PC-9 (cell line): ENCODE results near the gene TTYH1. TPM values are rescaled to one million over a fixed set of nuclear protein-coding genes. Genes with fewer than 3 reads are reported as not detected.

Experiments used
- BruUV-seq: library from RNA; stranded (reverse); fragments of 400-500 nt; replicated peaks from 2 replicates; lab custom pipeline; 2021; lab: Mats Ljungman, UMichigan
- CTCF ChIA-PET: fragments of 300-600 bp; sonication (Branson Sonifier 250); formaldehyde crosslinking; loops from one replicate; lab custom pipeline; 2022; ENCODE audit warnings: antibody characterized with exemption; lab: Charles Lee
- POLR2A ChIA-PET: fragments of 300-600 bp; sonication (Branson Sonifier 250); formaldehyde crosslinking; loops from one replicate; lab custom pipeline; 2022; ENCODE audit warnings: antibody characterized with exemption; ENCODE audit not compliant: unreplicated experiment; lab: Charles Lee
- DNase-seq, 2 experiments: peaks; one replicate each; pipeline versions ENCODE4 v3.0.0 to v3.0.0-alpha.2; 2015 to 2022; ENCODE audit warnings: mixed read lengths in 1 of 2
- H2AFZ ChIP-seq: fragments of 200-600 bp; sonication (generic); 2 replicates; pipeline ENCODE4 v1.8.1; 2017; ENCODE audit warnings: antibody characterized with exemption
- H3F3A ChIP-seq: fragments of 200-600 bp; sonication (generic); 2 replicates; pipeline ENCODE4 v1.8.1; 2017; ENCODE audit warnings: antibody characterized with exemption, mild to moderate bottlenecking, low read depth; ENCODE audit not compliant: insufficient read depth
- H3K27ac ChIP-seq: fragments of 200-600 bp; sonication (generic); 2 replicates; pipeline ENCODE4 v1.6.1; 2016; ENCODE audit warnings: mixed run types
- H3K27me3 ChIP-seq: fragments of 200-600 bp; sonication (generic); 2 replicates; pipeline ENCODE4 v1.6.1; 2016; ENCODE audit warnings: low read depth, mixed run types; ENCODE audit not compliant: insufficient read depth
- H3K36me3 ChIP-seq: fragments of 200-600 bp; sonication (generic); 2 replicates; pipeline ENCODE4 v1.6.1; 2016; ENCODE audit warnings: low read depth, mixed run types
- H3K4me1 ChIP-seq: fragments of 200-600 bp; sonication (generic); replicated peaks from 2 replicates; pipeline ENCODE4 v1.6.1; 2016; ENCODE audit warnings: mixed run types; ENCODE audit not compliant: insufficient read depth
- H3K4me2 ChIP-seq: fragments of 200-600 bp; sonication (generic); 2 replicates; pipeline ENCODE4 v1.6.1; 2017; ENCODE audit warnings: mixed run types
- H3K4me3 ChIP-seq: fragments of 200-600 bp; sonication (generic); 2 replicates; pipeline ENCODE4 v1.6.1; 2016; ENCODE audit warnings: mixed run types
- H3K79me2 ChIP-seq: fragments of 200-600 bp; sonication (generic); 2 replicates; pipeline ENCODE4 v1.6.1; 2017; ENCODE audit warnings: low read depth, mixed run types
- H3K9me2 ChIP-seq: fragments of 200-600 bp; sonication (generic); 2 replicates; pipeline ENCODE4 v1.8.1; 2017; ENCODE audit warnings: mild to moderate bottlenecking; ENCODE audit not compliant: insufficient read depth
- H3K9me3 ChIP-seq: fragments of 200-600 bp; sonication (generic); 2 replicates; pipeline ENCODE4 v1.8.1; 2016; ENCODE audit warnings: low read depth; ENCODE audit not compliant: insufficient read depth
- H4K20me1 ChIP-seq: fragments of 200-600 bp; sonication (generic); 2 replicates; pipeline ENCODE4 v1.8.1; 2017; ENCODE audit not compliant: insufficient read depth
- EZH2 ChIP-seq: fragments of 200-600 bp; sonication (generic); IDR thresholded peaks from 2 replicates; pipeline ENCODE4 v1.8.0; 2017; ENCODE audit warnings: antibody characterized with exemption, low read depth
- intact Hi-C: fragments of 100-400 bp; cut with micrococcal nuclease; formaldehyde crosslinking; loops from one replicate; pipeline ENCODE4 v1.10.0; 2022; ENCODE audit not compliant: unreplicated experiment
- total RNA-seq: library from RNA; stranded (reverse); gene quantifications from 2 replicates; pipeline ENCODE4 v1.2.3, GENCODE V29; 2021
- TF ChIP-seq, protein P1 (sequence below): fragments of 200-600 bp; sonication (generic); conservative IDR thresholded peaks from 2 replicates; pipeline ENCODE4 v1.6.1; 2017; ENCODE audit warnings: mixed run types, antibody characterized with exemption, mild to moderate bottlenecking, moderate library complexity

Gene TTYH1
- total RNA-seq, 1 experiment from 2014 or later, result 1.6 TPM

DNA sequence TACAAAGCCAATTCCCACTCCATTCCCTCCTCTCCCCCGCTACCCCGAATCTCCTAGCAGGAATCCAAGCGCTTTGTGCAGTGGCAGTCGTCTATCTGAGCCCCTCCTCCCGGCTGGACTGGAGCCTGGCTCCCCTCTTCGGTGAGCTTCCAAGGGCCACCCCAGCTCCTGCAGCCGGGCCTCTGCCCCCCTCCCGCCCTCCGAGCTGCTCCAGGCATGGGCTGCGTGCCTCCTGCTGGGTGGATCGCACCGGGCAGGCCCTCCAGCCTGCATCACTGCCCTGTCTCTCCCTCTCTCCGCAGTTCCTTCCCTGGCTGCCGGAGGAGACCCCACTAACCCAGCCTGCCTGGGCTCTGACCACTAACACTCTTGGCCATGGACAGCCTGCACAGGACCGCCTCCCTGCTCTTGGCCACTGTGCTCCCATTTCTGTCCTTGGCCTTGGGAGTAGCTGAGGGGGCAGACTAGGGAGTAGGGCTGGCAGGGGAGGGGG is 20.8 kb downstream of the TTYH1 start:
- CTCF ChIA-PET, result no interaction called here
- intact Hi-C loops, result no loop called here
- DNase-seq, result no peak

DNA sequence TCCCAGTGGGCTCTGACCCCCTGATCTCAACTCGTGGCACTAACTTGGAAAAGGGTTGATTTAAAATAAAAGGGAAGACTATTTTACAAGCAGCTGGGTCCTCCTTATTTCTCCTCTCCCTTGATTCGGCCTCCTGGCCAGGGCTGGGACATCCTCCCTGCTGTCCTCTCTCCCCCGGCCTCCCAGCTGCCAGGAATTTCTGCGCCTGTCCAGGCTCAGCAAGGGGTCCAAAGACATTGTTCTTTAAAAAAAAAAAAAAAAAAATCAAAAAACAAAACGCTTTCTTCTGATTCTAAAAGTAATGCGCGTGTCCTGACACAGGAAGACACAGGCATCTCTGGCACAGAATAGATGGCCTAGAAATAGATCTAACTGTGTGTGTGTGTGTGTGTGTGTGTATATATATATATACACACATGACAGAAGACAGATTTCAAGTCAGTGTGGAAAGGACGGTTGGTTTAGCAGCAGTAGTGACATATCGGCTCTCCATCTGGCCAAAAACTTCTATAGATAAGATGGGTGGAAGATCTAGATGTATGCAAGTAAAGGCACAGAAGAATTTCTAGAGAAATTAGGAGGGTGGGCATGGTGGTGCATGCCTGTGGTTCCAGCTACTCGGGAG is 21.5 kb downstream of the TTYH1 start:
- Histone ChIP-seq H3K27me3 (no peaks in the 10 kb centered on the region), H4K20me1 (no peaks in the 10 kb centered on the region), H3F3A (peaks cover 49% of the 10 kb centered on the region), H3K27ac (no peak overlapping the region), H3K4me3 (no peak overlapping the region), H3K36me3 (no peaks in the 10 kb centered on the region), H3K4me1 (peaks cover 28% of the 10 kb centered on the region), H3K9me2 (no peaks in the 10 kb centered on the region), H3K79me2 (peaks cover 3% of the 10 kb centered on the region), H3K4me2 (no peak overlapping the region), H3K9me3 (no peaks in the 10 kb centered on the region), H2AFZ (no peak overlapping the region)
- intact Hi-C loops, result no loop called here
- DNase-seq, result no peak
- TF ChIP-seq, protein P1, sequence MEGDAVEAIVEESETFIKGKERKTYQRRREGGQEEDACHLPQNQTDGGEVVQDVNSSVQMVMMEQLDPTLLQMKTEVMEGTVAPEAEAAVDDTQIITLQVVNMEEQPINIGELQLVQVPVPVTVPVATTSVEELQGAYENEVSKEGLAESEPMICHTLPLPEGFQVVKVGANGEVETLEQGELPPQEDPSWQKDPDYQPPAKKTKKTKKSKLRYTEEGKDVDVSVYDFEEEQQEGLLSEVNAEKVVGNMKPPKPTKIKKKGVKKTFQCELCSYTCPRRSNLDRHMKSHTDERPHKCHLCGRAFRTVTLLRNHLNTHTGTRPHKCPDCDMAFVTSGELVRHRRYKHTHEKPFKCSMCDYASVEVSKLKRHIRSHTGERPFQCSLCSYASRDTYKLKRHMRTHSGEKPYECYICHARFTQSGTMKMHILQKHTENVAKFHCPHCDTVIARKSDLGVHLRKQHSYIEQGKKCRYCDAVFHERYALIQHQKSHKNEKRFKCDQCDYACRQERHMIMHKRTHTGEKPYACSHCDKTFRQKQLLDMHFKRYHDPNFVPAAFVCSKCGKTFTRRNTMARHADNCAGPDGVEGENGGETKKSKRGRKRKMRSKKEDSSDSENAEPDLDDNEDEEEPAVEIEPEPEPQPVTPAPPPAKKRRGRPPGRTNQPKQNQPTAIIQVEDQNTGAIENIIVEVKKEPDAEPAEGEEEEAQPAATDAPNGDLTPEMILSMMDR, result no peak
- TF ChIP-seq EZH2, result no peak
- CTCF ChIA-PET, result no interaction called here
- POLR2A ChIA-PET, result no interaction called here
- no TSS peak for BruUV-seq

More for the DNA sequence above, 20.8 kb downstream of the TTYH1 start:
- Histone ChIP-seq H4K20me1 (no peaks in the 10 kb centered on the region), H3K4me1 (peaks cover 34% of the 10 kb centered on the region), H3K27me3 (no peaks in the 10 kb centered on the region), H3K9me2 (no peaks in the 10 kb centered on the region), H3F3A (peaks cover 51% of the 10 kb centered on the region), H3K4me3 (no peak overlapping the region), H3K79me2 (peaks cover 3% of the 10 kb centered on the region), H3K9me3 (no peaks in the 10 kb centered on the region), H3K4me2 (no peak overlapping the region), H3K36me3 (no peaks in the 10 kb centered on the region), H2AFZ (no peak overlapping the region), H3K27ac (no peak overlapping the region)
- POLR2A ChIA-PET, result no interaction called here
- TF ChIP-seq, protein P1, result no peak
- no peak for TF ChIP-seq EZH2
- no TSS peak for BruUV-seq

DNA sequence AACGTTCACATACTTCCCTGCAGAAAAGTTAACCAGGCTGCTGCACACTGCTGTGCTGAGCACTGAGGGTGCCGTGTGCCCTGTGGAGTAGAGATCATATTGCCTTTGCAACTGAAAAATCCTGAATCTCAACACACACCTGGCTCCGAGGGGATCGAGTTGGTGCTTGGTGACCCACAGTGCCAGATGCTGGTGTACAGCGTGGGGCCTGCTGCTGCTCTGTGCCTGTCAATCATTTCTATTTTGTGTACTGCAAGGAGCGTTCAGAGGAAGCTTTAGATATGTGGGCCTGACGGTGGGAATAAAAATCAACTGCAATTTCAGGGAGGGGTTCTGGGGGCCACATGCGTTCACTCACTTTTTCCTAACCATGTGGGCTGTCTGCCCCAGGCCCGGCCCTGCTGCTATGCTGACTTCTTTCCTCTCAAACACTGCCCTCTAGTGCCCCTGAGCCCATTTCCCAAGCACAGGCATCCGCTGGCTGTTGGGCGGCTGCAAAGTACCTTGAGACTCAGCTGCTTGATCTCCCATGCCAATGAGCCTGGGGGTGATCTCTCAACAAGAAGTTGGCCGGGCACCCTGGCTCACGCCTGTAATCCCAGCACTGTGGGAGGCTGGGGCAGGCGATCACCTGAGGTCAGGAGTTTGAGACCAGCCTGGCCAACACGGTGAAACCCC is 24.0 kb downstream of the TTYH1 start:
- no peak overlapping the region for H3K27ac ChIP-seq
- H3K4me3 ChIP-seq, result no peak overlapping the region
- H4K20me1 ChIP-seq, result no peaks in the 10 kb centered on the region
- peaks cover 4% of the 10 kb centered on the region; the same call in 1 of the 2 replicates for H3K4me1 ChIP-seq
- H3K9me3 ChIP-seq, result no peaks in the 10 kb centered on the region
- no peaks in the 10 kb centered on the region for H3K9me2 ChIP-seq
- peaks cover 3% of the 10 kb centered on the region for H3K79me2 ChIP-seq
- ChIA-PET CTCF (interaction anchor here (0.6 kb wide), 1 partner anchor 11 kb away, joined by 3 read pairs; no protein-coding TSS in a partner anchor), POLR2A (interaction anchor here (0.5 to 1.0 kb wide), 2 partner anchors 10 to 1106 kb away, joined by 4 to 5 read pairs; partner anchors contain the start of gene LENG8)
- peaks cover 4% of the 10 kb centered on the region; the same call in 1 of the 2 replicates for H3K36me3 ChIP-seq
- peak in 1 of 2 experiments; percentile 61 for DNase-seq
- intact Hi-C loops, result no loop called here
- H3K4me2 ChIP-seq, result no peak overlapping the region
- no peak for TF ChIP-seq EZH2
- TF ChIP-seq, protein P1, result peak; percentile 67
- H3K27me3 ChIP-seq, result no peaks in the 10 kb centered on the region
- H3F3A ChIP-seq, result peaks cover 32% of the 10 kb centered on the region; the same call in 1 of the 2 replicates
- no peak overlapping the region for H2AFZ ChIP-seq
- no TSS peak for BruUV-seq
